Peyer's patch (tissue), 4 donors: Measurements from ENCODE around the gene LRG1.

Experiments
- CTCF ChIP-seq, 6 experiments: fragments of 450-650 bp in 4 of 6; fragments of 200-600 bp in 2 of 6; sonication (generic) in 1 of 6; IDR thresholded peaks; one replicate each; pipeline ENCODE4 v1.5.1; 2017 to 2019; ENCODE audit warnings: antibody characterized with exemption in 6 of 6, mild to moderate bottlenecking in 3 of 6, moderate library complexity in 1 of 6
- POLR2A ChIP-seq, 2 donors: fragments of 450-650 bp; IDR thresholded peaks; one replicate each; pipeline ENCODE4 v1.5.1; 2017; ENCODE audit warnings: antibody characterized with exemption in 2 of 2, mild to moderate bottlenecking in 2 of 2, moderate library complexity in 2 of 2

GRCh38 chr19:4579389-4579788 lies 39.6 kb upstream of the LRG1 start:
- TF ChIP-seq CTCF (IDR thresholded peaks at IDR 0.05) (no peak), POLR2A (IDR thresholded peaks at IDR 0.05) (no peak)
